Measurements from ENCODE around the gene PLA2G2D. TPM values are rescaled to one million over a fixed set of nuclear protein-coding genes. Genes with fewer than 3 reads are reported as not detected.

PLA2G2D gene, protein sequence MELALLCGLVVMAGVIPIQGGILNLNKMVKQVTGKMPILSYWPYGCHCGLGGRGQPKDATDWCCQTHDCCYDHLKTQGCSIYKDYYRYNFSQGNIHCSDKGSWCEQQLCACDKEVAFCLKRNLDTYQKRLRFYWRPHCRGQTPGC
- total RNA-seq = not detected

DNA sequence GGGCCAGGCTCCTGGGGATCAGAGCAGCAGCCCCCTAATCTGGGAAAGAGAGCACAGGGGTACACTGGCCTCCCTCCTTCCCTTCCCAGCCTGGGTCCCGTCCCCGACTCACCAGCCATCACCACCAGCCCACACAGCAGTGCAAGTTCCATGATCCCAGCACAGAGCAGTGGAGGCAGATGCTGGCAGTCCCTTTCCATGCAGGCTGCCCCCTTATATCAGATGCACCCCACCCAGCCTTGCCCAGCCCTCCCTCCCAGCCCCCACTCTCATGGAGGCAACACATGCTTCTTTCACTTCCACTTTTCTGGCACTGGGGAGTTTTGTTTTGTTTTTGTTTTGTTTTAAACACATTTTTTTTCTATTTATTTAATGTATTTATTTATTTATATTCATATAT lies at the start of gene PLA2G2D:
Gene PLA2G2D, minus strand, starts transcription at position 190 of the 400 bp plus-strand sequence. Its CDS starts 38 bp downstream, at position 152.
- Mint-ChIP-seq H3K9me3 (no peaks in the 10 kb centered on the region), H3K27me3 (peaks cover 31 to 41% of the 10 kb centered on the region in 2 donors), H3K27ac (no peak within 1 kb of the TSS), H3K36me3 (no peaks in the 10 kb centered on the region), H3K4me1 (ENCODE audit: low read depth in 2 of 2) (no peaks in the 10 kb centered on the region), H3K4me3 (no peak within 1 kb of the TSS)
- DNase-seq (ENCODE audit: low spot score) (no peak), ATAC-seq (no peak)

DNA sequence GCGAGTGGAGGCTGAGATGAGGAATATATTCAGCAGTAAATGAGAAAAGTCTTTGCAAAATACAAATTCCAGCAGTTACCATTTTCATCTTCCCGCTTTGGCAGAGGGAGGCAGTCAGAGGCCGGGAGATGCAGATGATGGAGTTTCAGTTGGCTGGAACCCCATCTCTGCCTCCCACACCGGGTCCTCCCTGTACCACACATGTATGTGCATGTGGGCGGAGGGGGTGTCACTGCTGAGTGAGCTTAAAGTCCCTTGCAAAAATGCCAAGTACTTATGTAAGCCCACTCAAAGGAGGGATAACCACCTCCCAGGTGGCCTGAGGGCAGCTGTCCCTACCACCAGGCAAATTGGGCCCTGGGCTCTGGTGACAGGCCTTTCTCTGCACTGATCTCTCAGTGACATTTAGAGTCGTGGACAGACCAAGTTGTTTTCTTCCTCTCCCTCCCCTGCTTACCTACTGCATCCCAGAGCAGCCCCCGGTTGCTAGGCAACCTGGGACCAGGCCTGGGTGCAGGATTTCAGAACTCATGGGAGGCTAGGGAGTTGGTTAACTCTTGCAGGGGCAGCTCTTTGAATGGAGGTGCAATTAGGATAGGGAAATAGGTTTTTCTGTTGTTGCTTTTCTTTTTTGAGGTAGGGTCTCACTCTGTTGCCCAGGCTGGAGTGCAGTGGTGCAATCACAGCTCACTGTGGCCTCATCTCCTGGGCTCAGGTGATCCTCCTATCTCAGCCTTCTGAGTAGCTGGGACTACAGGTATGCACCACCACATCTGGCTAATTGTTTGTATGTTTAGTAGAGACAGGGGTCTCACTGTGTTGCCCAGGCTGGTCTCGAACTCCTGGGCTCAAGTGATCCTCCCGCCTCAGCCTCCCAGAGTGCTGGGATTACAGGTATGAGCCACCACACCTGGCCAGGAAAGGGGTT lies 49.5 kb upstream of the PLA2G2D start:
- Mint-ChIP-seq H3K4me3 (no peak overlapping the region), H3K36me3 (peaks cover 9% of the 10 kb centered on the region), H3K9me3 (peaks cover 8% of the 10 kb centered on the region), H3K27me3 (peaks cover 15 to 17% of the 10 kb centered on the region in 2 donors), H3K4me1 (ENCODE audit: low read depth in 2 of 2) (peaks cover 4 to 5% of the 10 kb centered on the region in 2 donors), H3K27ac (no peak overlapping the region)
- ATAC-seq (no peak), DNase-seq (ENCODE audit: low spot score) (no peak)

DNA sequence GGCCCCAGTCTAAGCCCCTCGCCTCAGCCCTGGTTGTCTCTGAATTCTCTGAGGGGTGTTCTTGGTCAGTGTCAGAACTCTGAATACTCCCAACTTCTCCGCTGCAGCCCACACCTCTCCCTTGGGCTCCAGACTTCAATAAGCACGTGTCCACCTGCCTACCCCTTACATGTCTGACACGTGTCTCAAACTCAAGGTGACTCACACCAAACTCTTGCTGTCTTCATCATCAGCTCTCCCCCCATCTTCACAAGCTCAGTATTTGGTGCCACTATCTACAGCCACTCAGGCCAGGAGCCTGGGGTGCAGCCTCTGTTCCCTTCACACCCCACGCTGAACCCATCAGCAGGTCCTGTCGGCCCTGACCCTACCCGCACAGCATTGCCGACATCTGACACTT lies 47.8 kb upstream of the PLA2G2D start:
- H3K27me3 Mint-ChIP-seq = peaks cover 15 to 17% of the 10 kb centered on the region in 2 donors
- peaks cover 12% of the 10 kb centered on the region for H3K36me3 Mint-ChIP-seq
- no peak overlapping the region for H3K27ac Mint-ChIP-seq
- peaks cover 11% of the 10 kb centered on the region for H3K9me3 Mint-ChIP-seq
- H3K4me1 Mint-ChIP-seq (ENCODE audit: low read depth in 2 of 2) = peaks cover 1 to 4% of the 10 kb centered on the region in 2 donors
- H3K4me3 Mint-ChIP-seq = no peak overlapping the region
- ATAC-seq = no peak
- no peak for DNase-seq (ENCODE audit: low spot score)

DNA sequence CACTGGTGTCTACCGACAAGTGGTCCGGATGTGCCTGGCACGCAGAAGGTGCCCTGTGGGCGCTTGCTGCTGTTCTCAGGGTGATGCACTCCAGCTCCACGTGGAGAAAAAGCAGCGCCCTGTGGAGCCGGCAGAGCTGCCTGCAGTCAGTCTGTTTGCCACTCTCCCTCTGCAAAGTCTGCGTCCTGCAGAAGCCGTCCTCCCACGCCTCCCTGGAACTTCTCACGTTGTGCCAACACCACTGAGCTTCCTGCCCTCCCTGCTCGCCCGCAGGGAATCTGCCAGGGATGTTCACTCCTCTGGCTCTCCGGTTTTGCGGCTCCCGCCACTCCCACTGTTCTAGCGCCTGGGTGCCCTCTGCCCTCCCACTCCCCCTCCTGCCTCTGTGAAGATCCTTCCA lies 46.7 kb upstream of the PLA2G2D start:
- no peak for ATAC-seq
- Mint-ChIP-seq H3K27ac (no peak overlapping the region), H3K4me3 (no peak overlapping the region), H3K27me3 (peaks cover 15 to 17% of the 10 kb centered on the region in 2 donors), H3K9me3 (peaks cover 11% of the 10 kb centered on the region), H3K4me1 (ENCODE audit: low read depth in 2 of 2) (peaks cover 0 to 4% of the 10 kb centered on the region in 2 donors), H3K36me3 (peaks cover 12% of the 10 kb centered on the region)
- no peak for DNase-seq (ENCODE audit: low spot score)

DNA sequence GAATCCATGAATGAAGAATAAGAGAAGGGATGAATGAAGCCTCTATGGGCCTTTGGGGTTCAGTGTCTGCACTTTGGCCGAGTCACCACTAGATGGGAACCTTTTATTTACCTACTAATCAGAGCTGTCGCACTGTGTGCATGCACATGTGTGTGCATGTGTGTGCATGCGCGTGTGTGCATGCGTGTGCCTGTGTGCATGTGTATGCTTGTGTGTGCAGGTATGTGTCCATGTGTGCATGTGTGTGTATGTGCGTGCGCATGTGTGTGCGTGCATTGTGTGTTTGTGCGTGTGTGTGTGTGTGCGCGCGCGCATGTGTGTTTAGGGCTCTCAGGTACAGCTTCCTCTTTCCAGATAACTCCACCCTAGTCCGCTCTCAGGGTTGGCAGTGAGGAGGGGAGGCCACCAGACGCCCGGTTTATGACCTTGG lies 46.2 kb upstream of the PLA2G2D start:
- Mint-ChIP-seq H3K36me3 (peaks cover 12% of the 10 kb centered on the region), H3K9me3 (peaks cover 11% of the 10 kb centered on the region), H3K4me3 (no peak overlapping the region), H3K27me3 (peaks cover 15 to 17% of the 10 kb centered on the region in 2 donors), H3K27ac (no peak overlapping the region), H3K4me1 (ENCODE audit: low read depth in 2 of 2) (peaks cover 0 to 4% of the 10 kb centered on the region in 2 donors)
- no peak for ATAC-seq
- no peak for DNase-seq (ENCODE audit: low spot score)

DNA sequence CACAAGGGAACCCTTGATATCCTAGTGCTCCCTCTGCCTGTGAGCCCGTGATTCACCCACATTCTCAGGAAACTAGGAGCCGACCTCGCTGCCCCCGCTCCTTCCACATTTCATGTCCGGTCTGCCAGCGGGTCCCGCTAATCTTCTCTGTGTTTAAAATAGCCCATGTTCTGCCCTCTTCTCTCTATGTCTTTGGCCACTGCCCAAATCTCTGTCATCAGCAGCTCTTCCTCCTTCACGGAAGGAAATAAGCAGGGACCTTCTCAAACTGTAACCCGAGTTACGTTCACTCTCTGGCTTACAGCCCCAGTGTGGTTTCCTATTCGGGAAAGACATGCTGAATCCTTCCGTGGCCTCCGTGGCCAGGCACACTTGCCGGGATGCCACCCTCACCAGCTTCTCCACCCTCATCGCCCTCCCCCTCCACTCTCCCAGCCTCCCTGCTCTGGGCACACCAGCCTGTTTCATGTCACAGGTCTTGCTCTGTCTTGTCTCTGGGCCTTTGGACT lies 45.4 kb upstream of the PLA2G2D start:
- peaks cover 14 to 15% of the 10 kb centered on the region in 2 donors for H3K27me3 Mint-ChIP-seq
- ATAC-seq (no peak), DNase-seq (ENCODE audit: low spot score) (no peak)
- peaks cover 11% of the 10 kb centered on the region for H3K9me3 Mint-ChIP-seq
- H3K27ac Mint-ChIP-seq = no peak overlapping the region
- no peak overlapping the region for H3K4me3 Mint-ChIP-seq
- H3K4me1 Mint-ChIP-seq (ENCODE audit: low read depth in 2 of 2) = peaks cover 0 to 4% of the 10 kb centered on the region in 2 donors
- H3K36me3 Mint-ChIP-seq = peaks cover 15% of the 10 kb centered on the region

DNA sequence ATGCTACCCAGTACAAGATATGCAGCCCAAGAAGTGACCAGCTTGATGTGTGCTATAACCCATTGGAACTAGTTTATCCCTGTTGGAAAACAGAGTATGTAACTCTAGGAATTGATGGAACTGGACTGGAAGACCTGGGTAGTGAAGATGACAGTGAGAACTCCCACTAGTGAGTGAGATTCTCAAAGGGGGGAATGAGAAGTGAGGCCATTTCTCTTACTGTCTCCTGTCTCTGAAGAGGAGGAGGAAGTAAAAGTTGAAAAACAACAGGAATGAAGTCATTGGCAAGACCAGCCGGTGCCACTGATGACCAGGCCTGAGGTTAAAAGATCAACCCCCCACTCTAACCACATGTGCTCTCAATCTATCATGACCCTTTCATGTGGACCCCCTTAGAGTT lies 40.7 kb upstream of the PLA2G2D start:
- Mint-ChIP-seq H3K27ac (no peak overlapping the region), H3K4me1 (ENCODE audit: low read depth in 2 of 2) (peaks cover 0 to under 1% of the 10 kb centered on the region in 2 donors), H3K4me3 (no peak overlapping the region), H3K9me3 (peaks cover 7% of the 10 kb centered on the region), H3K36me3 (peaks cover 14% of the 10 kb centered on the region), H3K27me3 (peaks cover 4% of the 10 kb centered on the region in 2 donors)
- ATAC-seq = no peak
- no peak for DNase-seq (ENCODE audit: low spot score)

DNA sequence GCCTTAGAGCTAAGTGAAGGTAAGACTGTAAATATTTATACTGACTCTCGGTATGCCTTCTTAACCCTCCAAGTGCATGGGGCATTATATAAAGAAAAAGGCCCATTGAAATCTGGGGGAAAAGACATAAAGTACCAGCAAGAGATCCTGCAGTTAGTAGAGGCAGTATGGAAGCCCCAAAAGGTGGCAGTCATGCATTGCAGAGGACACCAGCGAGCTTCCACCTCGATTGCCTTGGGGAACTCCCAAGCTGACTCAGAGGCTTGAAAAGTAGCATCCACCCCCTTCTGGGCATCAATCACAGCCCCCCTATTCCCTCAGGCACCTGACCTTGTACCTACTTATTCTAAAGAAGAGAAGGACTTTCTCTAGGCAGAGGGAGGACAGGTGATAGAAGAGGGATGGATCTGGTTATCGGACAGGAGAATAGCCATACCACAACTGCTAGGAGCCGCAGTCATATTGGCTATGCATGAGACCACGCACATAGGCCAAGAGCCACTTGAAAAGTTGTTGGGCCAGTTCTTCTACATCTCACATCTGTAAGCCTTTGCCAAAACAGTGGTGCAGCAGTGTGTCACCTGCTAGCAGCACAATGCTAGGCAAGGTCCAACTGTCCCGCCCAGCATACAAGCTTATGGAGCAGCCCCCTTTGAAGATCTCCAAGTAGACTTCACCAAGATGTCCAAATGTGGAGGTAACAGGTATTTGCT lies 39.2 kb upstream of the PLA2G2D start:
- DNase-seq (ENCODE audit: low spot score) (no peak), ATAC-seq (no peak)
- Mint-ChIP-seq H3K27ac (no peak overlapping the region), H3K27me3 (no peaks in the 10 kb centered on the region), H3K4me1 (ENCODE audit: low read depth in 2 of 2) (peaks cover 8 to 9% of the 10 kb centered on the region in 2 donors), H3K9me3 (peaks cover 3% of the 10 kb centered on the region), H3K4me3 (no peak overlapping the region), H3K36me3 (peaks cover 10% of the 10 kb centered on the region)

DNA sequence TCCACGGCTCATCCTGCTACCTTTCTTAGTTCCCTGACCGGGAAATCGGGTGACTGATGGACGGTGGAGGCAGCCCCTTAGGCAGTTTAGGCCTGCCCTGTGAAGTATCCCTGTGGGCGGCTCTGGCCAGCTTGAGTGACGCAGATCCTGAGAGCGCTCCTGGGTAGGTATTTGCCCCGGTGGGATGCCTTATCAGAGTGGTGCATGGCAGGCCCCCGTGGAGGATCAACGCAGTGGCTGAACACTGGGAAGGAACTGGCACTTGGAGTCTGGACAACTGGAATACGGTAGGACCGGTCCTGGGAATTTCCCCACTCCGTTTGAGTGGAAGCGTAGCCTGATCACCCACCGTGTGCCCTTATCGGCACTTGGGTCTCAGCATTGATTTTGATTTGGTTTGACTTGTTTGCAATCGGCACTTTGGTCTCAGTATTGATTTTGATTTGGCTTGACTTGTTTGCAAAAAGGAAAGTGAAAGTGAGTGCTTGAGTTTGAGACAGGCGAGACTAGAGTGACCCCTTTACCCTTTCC lies 35.0 kb upstream of the PLA2G2D start:
- DNase-seq (ENCODE audit: low spot score) (no peak), ATAC-seq (no peak)
- H3K36me3 Mint-ChIP-seq = no peaks in the 10 kb centered on the region
- H3K27ac Mint-ChIP-seq = peak overlapping the region in 1 of 2 donors; percentile 9
- H3K4me1 Mint-ChIP-seq (ENCODE audit: low read depth in 2 of 2) = peaks cover 13 to 14% of the 10 kb centered on the region in 2 donors
- peak overlapping the region; percentile 18 for H3K4me3 Mint-ChIP-seq
- no peaks in the 10 kb centered on the region for H3K27me3 Mint-ChIP-seq
- no peaks in the 10 kb centered on the region for H3K9me3 Mint-ChIP-seq

DNA sequence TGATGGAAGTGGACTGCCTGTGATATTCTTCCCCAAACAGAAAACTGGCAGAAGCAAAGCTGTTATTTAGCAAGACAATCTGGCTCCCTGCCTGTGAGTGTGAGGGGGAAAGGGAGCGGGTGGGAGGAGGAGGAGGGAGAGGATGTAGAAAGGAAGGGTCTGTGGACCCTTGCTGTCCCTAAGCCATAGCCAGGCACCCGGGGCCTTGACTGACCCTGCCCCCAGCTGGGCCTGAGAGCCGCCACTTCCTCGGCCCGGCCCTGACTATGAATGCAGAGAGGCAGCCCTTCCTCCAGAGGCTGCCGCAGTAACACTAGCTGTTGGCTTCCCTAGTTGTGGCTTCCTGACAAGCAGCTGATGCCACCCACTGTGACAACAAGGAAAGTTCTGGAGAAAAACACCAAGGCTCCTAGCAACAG lies 33.7 kb upstream of the PLA2G2D start:
- ATAC-seq (no peak), DNase-seq (ENCODE audit: low spot score) (no peak)
- H3K36me3 Mint-ChIP-seq = no peaks in the 10 kb centered on the region
- H3K4me3 Mint-ChIP-seq = no peak overlapping the region
- no peaks in the 10 kb centered on the region for H3K9me3 Mint-ChIP-seq
- peaks cover 13 to 14% of the 10 kb centered on the region in 2 donors for H3K4me1 Mint-ChIP-seq (ENCODE audit: low read depth in 2 of 2)
- no peak overlapping the region for H3K27ac Mint-ChIP-seq
- no peaks in the 10 kb centered on the region for H3K27me3 Mint-ChIP-seq

DNA sequence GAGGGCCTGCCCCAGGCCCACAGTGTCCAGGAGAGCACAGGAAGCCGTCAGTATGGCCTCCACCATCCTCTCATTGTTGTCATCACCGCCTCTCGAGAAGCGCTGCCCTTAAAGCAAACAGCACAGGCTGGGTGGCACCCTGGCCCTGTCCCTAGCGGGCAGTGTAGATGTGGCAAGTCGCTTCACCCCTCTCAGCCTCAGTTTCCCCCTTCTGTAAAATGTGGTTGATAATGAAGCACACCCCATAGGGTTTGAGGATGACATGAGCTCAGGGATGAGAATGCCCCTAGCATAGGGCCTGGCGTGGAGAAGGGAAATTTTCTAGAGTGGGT lies 33.2 kb upstream of the PLA2G2D start:
- H3K36me3 Mint-ChIP-seq = no peaks in the 10 kb centered on the region
- peaks cover 13 to 14% of the 10 kb centered on the region in 2 donors for H3K4me1 Mint-ChIP-seq (ENCODE audit: low read depth in 2 of 2)
- H3K9me3 Mint-ChIP-seq = no peaks in the 10 kb centered on the region
- peak; percentile 22 to 26 for ATAC-seq
- DNase-seq (ENCODE audit: low spot score) = no peak
- H3K4me3 Mint-ChIP-seq = peak overlapping the region; percentile 73
- no peaks in the 10 kb centered on the region for H3K27me3 Mint-ChIP-seq
- H3K27ac Mint-ChIP-seq = no peak overlapping the region

DNA sequence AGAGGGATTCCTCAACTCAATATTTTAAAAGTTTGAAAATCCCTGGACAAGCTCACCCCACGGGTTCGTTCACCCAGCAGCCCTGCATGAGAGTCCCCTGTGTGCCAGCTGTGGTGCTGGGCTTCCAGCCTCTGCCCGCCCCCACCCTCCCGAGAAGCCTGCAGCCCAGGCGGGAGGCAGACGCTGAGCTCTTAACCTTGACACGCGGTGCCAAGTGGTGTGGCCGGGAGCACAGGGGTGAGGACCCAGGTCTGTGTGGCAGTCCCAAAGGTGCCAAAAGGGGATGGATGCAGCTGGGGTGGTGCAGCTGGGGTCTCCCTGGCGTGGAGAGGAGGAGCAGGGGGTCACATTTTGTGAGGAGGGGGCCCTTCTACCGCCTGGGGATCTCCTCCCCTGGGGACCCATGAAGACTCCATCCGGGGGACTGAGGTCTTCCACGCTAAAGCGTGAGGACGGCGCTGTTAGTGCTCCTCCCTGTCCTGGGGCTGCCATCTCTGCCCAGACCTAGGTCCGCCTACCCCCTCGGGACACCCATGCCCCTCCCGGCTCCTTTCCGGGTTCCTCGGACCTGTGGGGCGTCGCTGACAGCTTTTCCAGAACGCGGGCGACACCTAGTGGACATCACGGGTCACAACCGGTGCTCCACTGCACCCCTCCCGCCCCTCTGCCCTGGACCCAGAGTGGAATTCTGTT lies 32.7 kb upstream of the PLA2G2D start:
- H3K27me3 Mint-ChIP-seq = no peaks in the 10 kb centered on the region
- no peaks in the 10 kb centered on the region for H3K9me3 Mint-ChIP-seq
- DNase-seq (ENCODE audit: low spot score) = peak; percentile 83
- no peaks in the 10 kb centered on the region for H3K36me3 Mint-ChIP-seq
- H3K4me3 Mint-ChIP-seq = peak overlapping the region; percentile 73
- ATAC-seq = peak; percentile 85 to 88
- H3K4me1 Mint-ChIP-seq (ENCODE audit: low read depth in 2 of 2) = peaks cover 13 to 14% of the 10 kb centered on the region in 2 donors
- H3K27ac Mint-ChIP-seq = no peak overlapping the region

DNA sequence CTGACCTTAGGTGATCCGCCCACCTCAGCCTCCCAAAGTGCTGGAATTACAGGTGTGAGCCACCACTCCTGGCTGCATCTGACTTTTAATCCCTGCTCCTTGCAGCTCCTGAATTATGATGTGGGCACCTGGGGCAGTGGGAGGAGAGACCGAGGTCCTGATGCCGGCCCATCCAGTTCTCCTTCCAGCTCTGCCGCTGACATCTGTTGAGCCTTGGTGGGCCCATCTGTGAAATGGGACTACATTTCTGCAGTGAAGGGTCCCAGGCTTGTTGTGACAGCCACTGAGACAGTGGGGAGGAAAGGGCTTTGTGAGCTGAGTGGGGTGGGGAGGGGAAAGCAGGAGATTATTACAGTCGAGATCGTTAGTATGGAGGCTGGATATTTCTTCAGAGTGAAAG lies 31.6 kb upstream of the PLA2G2D start:
- peak; percentile 13 for DNase-seq (ENCODE audit: low spot score)
- Mint-ChIP-seq H3K27ac (no peak overlapping the region), H3K27me3 (no peaks in the 10 kb centered on the region), H3K9me3 (no peaks in the 10 kb centered on the region), H3K4me1 (ENCODE audit: low read depth in 2 of 2) (peaks cover 13 to 14% of the 10 kb centered on the region in 2 donors), H3K36me3 (no peaks in the 10 kb centered on the region), H3K4me3 (no peak overlapping the region)
- no peak for ATAC-seq
